Suppressor macrophage treated with lipopolysaccharide for 1 hour (primary cell): ENCODE data around the gene TMEM150B.

Experiments used
- DNase-seq, 3 donors: peaks; one replicate each; pipeline ENCODE4 v3.0.0-alpha.2; 2020 to 2022

TMEM150B gene

DNA sequence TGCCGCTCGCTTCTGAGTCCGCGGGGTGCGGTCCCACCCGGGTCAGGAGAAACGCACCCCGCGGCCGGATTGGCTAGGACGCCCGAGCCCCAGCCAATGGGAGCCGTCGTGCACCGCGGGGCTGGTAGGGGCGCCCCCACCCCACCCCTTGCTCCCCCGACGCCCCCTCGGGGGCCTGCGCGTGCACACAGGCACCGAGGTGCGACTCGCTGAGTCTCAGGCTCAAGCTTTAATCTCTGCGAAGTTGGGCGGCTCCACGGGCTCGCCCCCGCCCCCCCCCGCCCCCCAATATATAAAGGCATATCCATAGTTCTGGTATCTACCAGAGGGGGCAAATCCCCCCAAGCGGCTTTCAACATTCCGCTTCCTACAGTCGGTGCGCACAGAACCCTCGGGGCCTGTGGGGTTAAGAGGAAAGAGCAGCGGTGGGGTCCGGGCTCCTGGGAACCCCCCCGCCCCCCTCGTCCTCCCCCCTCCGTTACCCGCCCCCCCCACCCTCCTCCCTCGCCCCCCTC is 29.6 kb upstream of the TMEM150B start, which contains the start of gene COX6B2:
TSS of gene COX6B2 (minus strand) at position 22 of the 515 bp plus-strand sequence. CDS start 198 bp downstream, outside the sequence.
- DNase-seq: no peak

DNA sequence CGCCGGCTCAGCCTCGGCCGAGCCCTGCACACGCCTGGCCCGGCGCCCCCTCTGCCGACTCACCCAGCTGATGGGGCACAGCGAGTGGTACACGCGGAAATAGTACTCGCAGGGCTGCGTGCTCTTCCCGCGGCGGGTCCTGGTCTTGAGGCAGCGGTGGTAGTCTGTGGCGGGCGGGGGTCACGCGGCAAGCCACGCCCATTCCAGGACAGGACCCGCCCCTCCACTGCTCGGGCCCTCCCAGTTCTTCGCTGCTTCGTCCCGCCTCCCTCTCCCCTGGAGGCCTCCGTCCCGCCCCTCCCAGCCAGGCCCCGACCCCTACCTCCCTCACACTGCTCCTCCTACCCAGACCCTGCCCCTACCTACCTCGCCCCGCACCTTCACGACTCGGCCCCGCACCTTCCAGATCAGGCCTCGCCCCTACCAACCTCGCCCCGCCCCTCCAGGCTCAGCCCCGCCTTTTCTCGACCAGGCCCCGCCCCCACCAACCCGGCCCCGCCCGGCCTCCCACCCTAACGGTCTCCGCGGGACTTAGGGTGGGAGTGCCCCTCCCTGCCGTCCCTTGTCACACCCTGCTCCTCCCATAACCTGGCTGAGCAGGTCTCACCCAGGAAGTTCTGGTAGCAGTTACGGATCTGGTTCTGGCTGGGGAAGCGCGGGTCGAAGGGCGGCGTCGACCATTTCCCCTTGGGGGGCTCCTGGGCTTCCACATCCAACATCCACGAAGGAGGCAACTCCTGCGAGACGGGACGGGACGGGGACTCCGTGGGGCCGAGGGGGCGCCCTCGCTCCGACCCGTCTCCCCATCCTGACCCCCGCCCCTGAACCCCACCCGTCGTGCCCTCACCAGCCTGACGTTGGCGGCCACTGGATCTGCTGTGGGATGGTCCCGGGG is 28.9 kb upstream of the TMEM150B start:
- peak; percentile 68 to 81 (median 75) for DNase-seq

DNA sequence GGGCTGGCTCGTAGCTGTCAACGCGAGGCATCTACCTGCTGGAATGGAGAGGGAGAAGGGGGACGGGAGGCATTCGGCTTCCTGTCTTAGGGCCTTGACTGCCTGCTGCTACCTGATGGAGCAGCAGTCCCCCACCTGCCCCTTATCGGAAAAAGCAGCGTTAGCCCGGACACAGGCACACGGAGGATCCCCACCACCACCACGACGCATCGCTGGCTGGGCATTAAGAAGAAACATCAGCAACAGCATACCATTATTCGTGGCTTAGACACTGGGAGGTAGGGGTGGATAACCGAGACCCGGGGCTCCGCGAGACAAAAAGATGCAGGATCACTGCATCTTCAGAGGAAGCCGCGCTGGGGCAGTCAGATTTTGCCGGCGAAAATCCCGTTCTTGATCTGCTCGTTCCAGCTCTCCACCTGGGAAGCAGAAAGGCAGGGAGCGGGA is 28.2 kb upstream of the TMEM150B start:
- DNase-seq: no peak

DNA sequence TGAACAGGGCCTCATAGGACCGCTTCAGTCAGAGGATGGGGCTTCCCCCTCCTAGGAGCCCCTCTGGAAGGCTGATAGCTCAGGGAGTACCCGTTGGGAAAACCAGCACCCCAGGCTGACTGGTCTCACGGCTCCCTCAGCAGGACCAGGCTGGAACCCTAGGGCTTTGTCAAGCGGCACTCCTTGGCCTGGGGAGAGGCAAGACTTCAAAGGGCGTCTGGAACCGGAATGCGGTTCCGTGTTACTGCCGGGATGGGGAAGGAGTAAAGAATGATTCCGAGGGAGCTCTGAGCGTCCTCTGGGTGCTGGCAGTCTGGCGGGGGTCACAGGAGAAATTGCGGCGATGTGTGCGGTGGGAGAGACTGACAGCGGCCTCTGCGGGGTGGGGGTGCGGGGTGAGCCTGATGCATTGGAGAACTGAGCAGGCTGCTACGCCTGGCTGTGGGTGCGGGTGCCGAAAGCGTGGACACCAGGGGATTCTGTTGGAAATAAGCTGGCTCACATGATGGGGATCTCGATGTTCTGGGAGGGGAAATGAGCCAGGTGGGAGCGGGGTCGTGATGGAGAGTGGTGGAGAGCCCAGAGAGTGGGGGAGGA is 27.5 kb upstream of the TMEM150B start:
- no peak for DNase-seq

DNA sequence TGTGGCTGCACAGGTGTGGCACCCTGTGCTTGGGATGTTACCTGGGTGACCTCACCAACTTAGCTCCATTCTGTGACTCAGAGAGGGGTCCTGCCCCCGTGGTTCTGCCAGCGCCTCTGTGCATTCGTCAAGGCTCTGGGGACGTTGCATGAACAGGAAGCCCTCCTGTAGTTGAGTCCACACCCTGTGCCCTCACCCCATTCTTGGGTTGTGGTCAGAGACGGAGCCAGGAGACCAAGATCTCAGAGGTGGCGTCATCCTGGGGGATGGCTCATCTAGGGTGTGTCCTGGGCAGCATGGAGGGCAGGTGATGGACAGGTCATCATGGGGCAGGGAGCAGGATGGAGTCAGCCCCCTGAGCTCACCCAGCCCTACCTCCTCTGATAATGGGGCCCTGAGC is 26.9 kb upstream of the TMEM150B start:
- no peak for DNase-seq

DNA sequence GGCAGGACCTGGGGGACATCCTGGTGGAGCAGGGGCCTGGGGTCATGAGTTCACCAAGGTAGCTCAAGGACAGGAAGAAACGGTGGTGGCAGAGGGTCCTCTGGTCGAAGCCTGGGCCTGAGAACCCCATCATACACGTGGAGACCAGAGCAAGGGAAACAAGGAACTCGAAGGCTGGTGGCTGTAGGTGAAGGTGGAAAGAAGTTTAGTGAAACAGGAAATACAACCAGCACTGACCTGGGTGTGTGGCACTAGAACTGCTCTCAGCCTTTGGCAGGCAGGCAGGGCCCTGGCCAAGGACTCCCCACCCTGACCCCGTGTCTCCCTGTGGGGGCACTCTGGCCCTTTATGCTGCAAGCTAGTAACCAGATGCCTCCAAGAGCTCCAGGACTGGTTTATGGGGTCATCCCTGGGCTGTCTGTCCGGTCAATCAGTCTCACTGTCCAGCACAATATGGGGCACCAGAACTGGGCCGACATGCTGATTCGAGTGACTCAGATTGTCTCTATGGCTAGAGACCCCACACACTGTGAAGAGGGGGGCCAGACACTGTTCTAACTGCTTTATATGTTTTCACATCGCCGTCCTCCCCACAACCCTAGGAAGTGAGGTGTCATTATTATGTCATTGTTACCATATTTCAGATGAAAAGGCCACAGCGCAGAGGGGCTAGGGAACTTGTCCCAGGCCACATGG is 25.6 kb upstream of the TMEM150B start:
- no peak for DNase-seq

DNA sequence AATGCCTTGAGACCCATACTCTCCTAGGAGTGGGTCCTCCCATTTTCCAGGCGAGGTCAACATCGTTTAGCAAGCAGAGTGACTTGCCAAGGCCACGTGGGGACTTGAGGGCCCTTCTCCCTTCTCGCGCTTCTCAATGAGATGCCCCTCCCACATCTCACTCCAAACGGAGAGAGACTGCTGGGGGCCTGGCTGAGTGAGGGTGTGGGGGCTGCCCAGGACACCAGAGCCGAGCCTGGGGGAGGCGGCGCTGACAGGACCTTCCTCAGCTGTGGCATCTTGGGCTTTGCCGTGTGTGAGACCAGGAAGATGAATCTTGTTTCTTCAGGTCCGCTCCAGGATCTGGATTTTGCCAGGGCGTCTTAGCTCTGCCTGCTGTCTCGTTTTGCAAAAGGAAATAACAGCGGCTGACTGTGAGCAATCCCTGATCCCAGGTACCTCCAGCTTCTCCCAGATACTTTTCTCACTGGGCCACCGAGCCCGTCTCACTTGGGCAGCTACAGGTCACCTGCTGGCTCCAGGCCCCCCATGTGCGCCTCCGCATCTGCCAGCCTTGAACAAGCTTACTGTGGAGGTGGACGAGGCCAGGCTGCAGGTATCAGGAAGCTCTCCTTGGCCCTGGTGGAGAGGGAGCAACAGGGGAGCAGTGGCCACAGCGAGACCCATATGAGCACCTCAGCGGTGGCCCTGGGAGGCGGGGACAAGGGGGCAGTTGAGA is 23.3 kb upstream of the TMEM150B start:
- DNase-seq: no peak

DNA sequence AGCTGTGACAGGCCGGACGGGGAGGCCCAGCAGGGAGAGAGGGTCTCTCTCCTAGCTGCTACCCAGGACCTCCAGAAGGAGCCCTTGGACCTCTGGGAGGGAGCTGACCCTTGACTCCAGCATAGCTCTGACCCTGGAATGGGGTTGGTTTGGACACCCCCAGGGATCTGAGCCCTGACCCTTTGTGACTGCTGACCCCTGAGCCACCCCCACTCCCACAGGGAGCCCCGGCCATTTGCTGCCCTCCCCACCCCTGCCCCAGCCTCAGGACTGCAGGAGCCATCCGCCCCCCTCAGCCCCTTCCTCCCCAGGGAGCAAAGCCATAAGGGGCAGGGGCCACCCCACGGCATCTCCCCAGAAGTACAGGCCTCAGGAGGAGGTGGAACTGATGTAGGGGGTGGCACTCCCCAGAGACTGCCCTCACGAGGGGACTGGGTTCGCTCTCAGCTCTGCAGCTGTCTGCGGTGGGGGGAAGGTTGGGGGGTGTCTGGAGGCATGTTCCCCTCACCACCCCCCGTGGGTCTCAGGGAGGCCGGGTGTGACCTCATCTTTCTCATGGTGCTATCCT is 22.4 kb upstream of the TMEM150B start:
- DNase-seq: no peak

DNA sequence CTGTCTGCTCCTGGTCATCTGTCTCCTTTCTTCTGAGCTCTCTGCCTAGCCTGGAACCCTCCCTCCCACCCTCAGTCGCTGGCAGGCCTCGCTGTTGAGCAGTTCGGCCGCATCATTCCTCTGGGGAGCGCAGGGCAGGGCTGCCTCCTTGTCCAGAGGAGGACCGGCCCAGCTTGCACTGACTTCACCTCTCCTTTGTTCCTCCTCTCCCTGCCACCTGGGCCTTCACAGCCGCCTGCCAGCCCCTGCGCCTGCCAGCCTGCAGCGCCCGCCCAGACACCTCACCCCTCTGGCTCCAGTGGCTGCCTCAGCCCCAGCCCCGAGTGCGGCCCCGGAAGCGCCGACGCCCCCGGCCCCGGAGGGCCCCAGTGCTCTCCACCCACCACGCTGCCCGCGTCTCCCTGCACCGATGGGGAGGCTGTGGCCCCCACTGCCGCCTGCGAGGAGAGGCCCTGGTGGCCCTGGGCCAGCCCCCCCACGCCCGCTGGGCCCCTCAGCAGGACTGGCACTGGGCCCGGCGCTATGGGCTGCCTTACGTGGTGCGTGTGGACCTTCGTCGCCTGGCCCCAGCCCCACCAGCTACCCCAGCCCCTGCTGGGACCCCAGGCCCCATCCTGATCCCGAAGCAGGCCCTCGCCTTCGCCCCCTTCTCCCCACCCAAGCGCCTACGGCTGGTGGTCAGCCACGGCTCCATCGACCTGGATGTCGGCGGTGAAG is 21.7 kb upstream of the TMEM150B start:
- no peak for DNase-seq

DNA sequence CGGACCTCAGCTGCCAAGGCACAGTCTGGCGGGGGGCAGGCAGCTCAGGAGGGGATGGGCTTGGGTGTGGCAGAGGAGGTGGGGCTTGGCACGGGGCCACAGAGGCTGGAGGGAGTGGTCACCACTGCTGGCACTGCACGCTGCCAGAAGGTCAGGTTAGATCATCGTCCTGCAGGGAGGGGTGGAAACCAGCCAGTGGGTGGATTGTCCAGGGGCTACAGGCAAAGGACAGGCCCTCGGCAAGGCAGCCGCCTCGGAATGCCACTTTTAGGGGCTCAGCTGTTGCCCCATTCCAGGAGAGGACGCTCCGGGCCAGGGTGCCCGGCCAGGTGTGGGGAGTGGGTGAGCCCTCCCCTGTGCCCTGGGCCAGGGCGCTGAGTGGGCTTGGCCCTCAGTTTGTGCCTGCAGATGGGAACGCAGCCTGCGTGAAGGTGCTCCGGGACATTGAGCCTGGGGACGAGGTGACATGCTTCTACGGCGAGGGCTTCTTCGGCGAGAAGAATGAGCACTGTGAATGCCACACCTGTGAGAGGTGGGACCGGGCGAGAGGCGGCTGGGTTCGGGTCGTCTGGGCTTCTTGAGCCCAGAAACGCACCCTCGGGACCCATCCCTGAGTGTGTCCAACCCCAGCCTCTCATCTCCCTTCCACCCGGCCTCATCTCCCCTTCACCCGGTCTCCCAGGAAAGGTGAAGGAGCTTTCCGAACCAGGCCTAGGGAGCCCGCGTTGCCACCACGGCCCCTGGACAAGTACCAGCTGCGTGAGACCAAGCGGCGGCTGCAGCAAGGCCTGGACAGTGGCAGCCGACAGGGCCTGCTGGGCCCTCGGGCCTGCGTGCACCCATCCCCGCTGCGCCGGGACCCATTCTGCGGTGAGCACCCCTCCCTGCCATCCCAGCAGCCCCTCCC is 20.9 kb upstream of the TMEM150B start:
- DNase-seq: no peak

DNA sequence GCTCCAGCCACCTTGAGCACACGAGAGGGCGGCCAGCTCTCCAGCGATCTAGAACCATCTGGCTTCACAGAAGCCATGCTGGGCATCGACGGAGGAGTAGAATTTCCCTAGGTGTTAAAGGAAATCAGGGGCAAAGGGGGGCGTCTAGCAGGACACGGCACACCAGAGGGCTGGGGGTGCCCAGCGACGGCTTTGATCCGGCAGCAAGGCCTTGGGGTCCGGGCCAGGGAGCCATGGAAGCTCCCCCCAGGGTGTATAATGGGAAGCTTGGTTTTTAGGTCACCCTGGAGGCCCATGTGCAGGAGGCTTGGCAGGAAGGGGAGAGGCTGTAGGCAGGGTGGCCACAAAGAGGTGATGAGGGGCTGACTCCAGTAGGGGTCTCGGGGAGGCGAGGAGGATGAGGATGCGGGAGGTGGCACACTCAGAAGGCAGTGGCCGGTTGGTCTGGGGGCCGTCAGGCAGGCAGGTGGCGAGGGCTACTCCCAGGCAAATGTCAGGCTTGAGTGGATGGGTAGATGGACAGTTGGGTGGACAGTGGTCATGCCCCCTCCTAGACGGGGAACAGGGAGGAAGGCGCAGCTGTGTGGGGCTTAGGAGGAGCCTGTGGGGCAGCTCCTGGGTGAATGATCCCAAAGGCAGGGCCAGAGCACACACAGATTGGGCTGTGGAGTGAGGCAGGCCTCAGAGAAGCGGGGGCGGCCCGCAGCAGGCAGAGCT is 20.1 kb upstream of the TMEM150B start:
- no peak for DNase-seq

DNA sequence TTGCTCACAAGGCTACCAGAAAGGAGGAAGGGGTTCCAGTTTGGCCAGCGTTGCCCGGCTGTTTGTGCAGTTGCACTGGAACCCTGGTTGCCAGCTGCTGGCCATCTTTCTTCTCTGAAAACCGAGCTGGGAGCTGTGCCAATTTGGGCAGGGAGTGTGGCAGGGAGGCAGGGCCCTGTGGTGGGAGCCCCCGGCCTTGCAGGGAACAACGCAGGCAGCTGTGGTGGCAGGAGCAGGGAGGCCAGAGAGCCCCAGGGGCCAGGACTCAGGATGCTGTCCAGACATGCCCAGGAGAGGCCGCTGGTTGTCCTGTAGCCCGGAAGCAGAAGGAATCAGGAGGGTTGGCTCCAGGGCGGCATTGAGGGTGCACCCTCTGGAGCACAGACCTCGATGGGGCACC is 19.3 kb upstream of the TMEM150B start:
- DNase-seq: no peak

DNA sequence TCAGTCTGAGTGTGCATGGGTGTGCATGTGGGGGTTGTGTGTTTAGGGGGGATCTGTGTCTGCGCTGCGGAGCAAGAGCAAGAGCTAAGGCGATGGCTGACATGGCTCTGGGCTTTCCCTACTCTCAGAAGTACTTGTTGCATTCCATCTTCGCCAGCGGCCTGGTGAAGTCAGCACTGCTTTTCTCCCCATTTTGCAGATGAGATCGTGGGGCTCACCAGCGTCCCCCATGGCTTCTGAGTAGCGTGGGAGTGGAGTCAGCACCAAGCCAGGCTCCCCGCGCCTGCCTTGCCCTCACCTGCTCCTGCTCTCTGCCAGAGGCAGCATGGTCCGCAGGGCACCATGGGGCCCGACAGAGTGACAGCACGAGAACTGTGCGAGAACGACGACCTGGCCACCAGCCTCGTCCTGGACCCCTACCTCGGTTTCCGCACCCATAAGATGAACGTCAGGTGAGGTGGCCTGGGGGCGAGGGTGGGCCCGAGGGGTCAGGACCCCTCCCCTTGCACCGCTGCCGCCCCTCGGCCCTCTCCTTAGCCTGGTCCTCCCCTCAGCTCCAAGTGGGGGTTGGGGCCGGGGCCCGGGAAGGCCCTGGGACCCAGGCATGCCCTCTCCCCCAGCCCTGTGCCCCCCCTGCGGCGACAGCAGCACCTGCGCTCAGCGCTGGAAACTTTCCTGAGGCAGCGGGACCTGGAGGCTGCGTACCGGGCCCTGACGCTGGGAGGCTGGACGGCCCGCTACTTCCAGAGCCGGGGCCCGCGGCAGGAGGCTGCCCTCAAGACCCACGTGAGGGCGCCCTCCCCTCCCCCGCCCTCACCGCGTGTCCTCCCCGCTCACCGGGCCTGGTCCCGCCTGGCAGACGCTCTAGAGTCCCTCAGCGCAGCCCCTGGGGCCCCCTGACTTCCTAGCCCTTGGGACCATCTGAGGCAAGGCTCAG is 16.7 kb upstream of the TMEM150B start:
- DNase-seq: no peak

DNA sequence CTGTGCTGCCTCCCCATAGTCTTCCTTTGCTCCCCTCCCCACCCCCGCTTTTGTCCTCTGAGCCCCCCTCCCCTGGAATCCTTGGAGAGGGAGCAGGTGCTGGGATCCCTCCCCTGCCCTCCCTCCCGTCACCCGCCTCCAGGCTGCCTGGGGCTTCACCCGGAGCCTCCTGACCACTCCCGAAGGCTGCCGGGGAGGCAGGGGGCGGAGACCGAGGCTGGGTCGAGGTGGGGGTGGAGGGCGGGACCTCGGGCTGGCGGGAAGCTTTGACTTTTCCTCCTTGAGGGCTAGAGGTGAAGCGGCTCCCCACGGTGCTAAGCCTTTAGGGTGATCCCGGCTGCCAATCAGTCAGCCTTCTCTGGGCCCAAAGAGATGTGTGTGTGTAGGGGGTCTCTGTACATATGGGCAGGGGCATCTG is 16.0 kb upstream of the TMEM150B start:
- DNase-seq: peak; percentile 84 to 95 (median 87)

DNA sequence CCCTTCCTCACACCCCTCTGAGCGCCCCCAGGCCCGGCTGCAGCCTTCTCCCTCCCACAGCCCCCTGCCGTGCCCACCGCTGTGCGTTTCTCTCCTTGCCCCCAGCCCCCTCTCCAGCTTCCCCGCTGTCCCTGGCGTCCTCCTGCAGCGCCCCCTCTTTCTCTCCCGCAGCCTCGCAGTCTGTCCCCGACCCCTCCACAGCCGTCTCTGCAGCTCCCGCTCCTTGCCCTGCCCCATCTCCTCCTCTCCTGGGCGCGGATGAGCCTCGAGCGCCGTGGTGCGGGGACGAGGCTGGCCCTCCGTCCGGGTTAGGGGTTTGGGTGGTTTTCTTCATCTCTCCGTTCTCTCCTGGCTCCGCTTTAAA is 15.6 kb upstream of the TMEM150B start:
- peak in 2 of 3 donors; percentile 14 to 44 for DNase-seq

DNA sequence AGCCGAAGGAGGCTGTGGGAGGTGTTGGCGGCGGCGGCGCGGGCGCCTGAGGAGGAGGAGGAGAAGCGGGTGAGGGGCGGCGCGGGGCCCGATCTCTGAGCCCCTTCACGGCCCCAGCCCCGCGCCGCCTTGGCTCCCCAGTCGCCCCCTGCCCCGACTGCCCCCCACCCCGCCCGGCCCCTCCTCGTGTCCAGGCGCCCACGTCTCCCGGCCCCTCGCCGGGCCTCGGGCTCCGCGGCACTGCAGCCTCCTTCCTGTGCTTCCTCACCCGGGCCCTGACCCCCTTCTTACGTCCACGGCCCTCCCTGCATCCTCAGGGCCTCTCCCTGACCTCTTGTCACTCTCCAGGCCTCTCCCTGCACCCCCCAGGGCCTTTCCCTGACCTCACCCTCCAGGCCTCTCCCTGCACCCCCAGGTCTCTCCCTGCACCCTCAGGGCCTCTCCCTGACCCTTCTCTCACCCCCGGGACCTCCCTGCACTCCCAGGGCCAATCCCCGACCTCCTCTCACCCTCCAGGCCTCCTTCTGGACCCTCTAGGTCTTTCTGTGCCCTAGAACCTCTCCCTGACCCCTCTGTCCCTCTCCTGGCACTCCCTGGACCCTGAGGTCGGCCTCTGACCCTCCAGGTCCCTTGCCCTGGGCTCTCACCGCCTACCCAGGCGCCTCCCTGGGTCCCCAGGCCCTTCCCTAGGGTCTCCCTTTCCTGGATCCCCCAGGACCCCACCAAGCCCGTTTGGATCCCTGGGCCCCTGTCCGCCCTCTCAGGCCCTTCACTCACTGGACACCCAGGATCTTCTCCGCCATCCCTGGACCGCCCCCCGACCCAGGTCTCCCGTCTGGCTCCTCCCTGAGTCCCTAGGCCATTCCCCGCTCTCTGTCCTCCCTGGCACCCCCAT is 15.0 kb upstream of the TMEM150B start:
- peak; percentile 13 to 75 (median 51) for DNase-seq

DNA sequence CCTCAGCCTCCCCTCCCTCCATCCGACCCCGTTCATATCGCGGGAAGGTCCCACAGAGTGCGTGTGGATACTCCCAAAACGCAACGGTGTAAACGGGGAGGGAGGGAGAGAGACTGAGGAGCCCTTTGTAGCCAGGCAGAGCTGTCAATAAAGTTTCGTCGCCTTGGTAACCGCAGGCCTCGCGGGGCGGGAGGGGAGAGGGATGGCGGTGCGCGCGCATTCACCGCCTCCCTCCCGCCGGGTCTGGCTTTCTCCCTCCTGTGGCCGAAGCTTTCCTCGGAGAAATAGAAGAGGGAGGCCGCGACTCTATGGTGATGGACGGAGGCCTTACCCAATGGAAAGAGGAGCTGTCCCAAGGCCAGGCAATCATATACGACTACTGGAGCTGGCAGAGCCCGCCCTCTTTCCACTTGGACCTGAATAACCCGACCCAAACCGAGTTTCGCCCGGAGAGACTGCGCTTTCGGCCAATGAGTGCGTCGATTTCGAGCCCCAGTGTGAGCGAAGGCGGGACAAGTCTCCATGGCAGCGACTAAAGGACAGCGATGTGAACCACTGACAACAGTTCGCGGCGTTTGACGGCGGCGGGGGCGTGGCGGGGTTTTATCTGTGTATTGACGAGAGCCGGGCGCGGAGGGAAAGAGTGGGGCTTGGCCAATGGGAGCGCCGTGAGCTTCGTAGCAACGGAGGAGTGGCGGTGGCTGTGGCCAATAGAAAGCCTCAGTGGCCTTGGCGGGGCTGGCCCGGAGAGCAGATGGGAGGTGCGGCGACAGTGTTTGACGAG is 14.2 kb upstream of the TMEM150B start, which contains the start of gene KMT5C:
TSS of gene KMT5C (plus strand) at position 772 of the 784 bp plus-strand sequence. CDS start 2,061 bp downstream, outside the sequence.
- peak; percentile 100 for DNase-seq
